Common myeloid progenitor, CD34-positive (primary cell): ENCODE measurements around the gene KLHL30. TPM values are rescaled to one million over a fixed set of nuclear protein-coding genes. Genes with fewer than 3 reads are reported as not detected.

Experiments used
- CTCF ChIA-PET: fragments of 350-600 bp; sonication (Branson Sonifier 250); formaldehyde crosslinking; loops from one replicate; lab custom pipeline; 2021; ENCODE audit warnings: antibody characterized with exemption; lab: Charles Lee
- POLR2A ChIA-PET: fragments of 350-600 bp; sonication (Branson Sonifier 250); formaldehyde crosslinking; loops from one replicate; lab custom pipeline; 2021; ENCODE audit warnings: antibody characterized with exemption; lab: Charles Lee
- DNase-seq, 3 donors: peaks; one replicate each; pipeline versions ENCODE4 v3.0.0 to v3.0.0-alpha.2; 2013
- H3K27ac ChIP-seq, 2 experiments: 1 replicate in 1 of 2; 2 replicates in 1 of 2; pipeline ENCODE4 v1.7.0; 2013; ENCODE audit warnings: inconsistent platforms in 2 of 2, low read length in 2 of 2, mild to moderate bottlenecking in 2 of 2, low read depth in 1 of 2, moderate library complexity in 1 of 2; ENCODE audit not compliant: severe bottlenecking in 2 of 2, insufficient read depth in 1 of 2, poor library complexity in 1 of 2
- H3K27me3 ChIP-seq, 5 experiments: replicated peaks in 2 of 5; 1 replicate in 3 of 5; 2 replicates in 2 of 5; pipeline versions ENCODE4 v1.6.1 to v1.7.0; 2013; ENCODE audit warnings: low read length in 4 of 5, mild to moderate bottlenecking in 2 of 5, moderate library complexity in 2 of 5, inconsistent platforms in 1 of 5; ENCODE audit not compliant: insufficient read depth in 5 of 5, control insufficient read depth in 4 of 5
- H3K36me3 ChIP-seq, 4 experiments: 1 replicate in 2 of 4; 2 replicates in 2 of 4; pipeline versions ENCODE4 v1.6.1 to v1.7.0; 2013; ENCODE audit warnings: low read length in 3 of 4, control low read depth in 1 of 4, mild to moderate bottlenecking in 1 of 4; ENCODE audit not compliant: control insufficient read depth in 4 of 4, insufficient read depth in 4 of 4
- H3K4me1 ChIP-seq, 4 experiments: 1 replicate in 3 of 4; 2 replicates in 1 of 4; pipeline versions ENCODE4 v1.6.1 to v1.7.1; 2013; ENCODE audit warnings: low read length in 3 of 4, mild to moderate bottlenecking in 3 of 4, control low read depth in 1 of 4, inconsistent platforms in 1 of 4, moderate library complexity in 1 of 4; ENCODE audit not compliant: control insufficient read depth in 4 of 4, insufficient read depth in 4 of 4; ENCODE audit errors: control extremely low read depth in 1 of 4
- H3K4me3 ChIP-seq, 7 experiments: 1 replicate in 4 of 7; 2 replicates in 3 of 7; pipeline versions ENCODE4 v1.5.1 to v1.7.0; 2013; ENCODE audit warnings: mild to moderate bottlenecking in 7 of 7, low read length in 6 of 7, moderate library complexity in 6 of 7, inconsistent platforms in 2 of 7, low read depth in 2 of 7, control low read depth in 1 of 7; ENCODE audit not compliant: insufficient read depth in 4 of 7, control insufficient read depth in 1 of 7; ENCODE audit errors: extremely low read depth in 1 of 7
- H3K9me3 ChIP-seq, 5 experiments: 1 replicate in 4 of 5; 2 replicates in 1 of 5; pipeline versions ENCODE4 v1.6.1 to v1.7.1; 2013; ENCODE audit warnings: low read length in 4 of 5, mild to moderate bottlenecking in 2 of 5, inconsistent platforms in 1 of 5, low read depth in 1 of 5, moderate library complexity in 1 of 5; ENCODE audit not compliant: control insufficient read depth in 4 of 5, insufficient read depth in 2 of 5; ENCODE audit errors: control extremely low read depth in 1 of 5
- WGBS: methylation state at CpG from one replicate; pipeline ENCODE4 v1.1.5; 2013; ENCODE audit not compliant: insufficient coverage; 5-methylcytosine and 5-hydroxymethylcytosine counted together
- polyA plus RNA-seq: library from polyadenylated mRNA; unstranded; fragments of 120-200 nt; gene quantifications from one replicate; pipeline ENCODE4 v1.2.1, GENCODE V29; 2013

KLHL30 gene, protein sequence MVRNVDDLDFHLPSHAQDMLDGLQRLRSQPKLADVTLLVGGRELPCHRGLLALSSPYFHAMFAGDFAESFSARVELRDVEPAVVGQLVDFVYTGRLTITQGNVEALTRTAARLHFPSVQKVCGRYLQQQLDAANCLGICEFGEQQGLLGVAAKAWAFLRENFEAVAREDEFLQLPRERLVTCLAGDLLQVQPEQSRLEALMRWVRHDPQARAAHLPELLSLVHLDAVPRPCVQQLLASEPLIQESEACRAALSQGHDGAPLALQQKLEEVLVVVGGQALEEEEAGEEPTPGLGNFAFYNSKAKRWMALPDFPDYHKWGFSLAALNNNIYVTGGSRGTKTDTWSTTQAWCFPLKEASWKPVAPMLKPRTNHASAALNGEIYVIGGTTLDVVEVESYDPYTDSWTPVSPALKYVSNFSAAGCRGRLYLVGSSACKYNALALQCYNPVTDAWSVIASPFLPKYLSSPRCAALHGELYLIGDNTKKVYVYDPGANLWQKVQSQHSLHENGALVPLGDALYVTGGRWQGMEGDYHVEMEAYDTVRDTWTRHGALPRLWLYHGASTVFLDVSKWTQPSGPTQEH
- not detected for polyA plus RNA-seq

DNA sequence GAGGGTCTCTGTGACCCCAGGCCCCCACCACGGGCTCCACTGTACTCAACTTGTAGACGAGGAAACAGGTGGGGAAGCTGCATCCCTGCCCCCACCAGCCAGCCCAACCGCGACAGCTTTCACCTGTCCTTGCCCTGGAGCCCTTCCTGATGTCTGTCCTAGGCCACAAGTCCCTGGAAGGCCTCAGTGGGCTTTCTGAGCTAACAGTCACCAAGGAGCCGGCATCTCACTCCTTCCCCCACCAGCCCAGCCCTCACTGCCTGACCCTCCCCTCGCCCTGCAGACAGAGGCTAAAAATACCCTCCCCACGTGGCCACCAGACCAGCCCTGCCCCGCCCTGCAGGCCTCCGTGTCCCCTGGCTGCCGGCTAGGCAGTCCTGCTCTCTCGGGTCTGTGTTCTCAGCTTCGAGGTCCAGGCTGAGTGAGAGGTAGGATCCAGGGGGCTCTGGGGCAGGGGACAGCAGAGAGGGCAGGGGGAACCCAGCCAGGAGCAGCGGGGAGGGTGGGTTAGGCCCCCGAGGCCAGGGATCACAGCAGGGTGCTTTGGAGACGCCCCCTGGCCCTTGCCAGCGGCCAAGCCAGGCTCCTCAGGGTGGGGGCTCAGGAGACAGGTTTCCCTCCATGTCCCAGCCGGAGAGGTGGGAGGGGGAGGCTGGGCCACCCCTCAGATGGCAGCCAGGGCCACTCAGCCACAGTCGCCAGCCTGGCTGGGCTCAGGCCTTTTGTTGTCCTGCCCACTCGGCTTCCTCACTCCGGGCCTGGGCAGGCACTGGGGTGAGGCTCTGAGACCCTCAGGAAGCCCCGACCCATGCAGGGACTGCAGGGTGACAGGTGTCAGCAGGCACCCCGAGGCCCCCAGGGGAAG, at the start of gene KLHL30:
Gene KLHL30 (plus strand): TSS at position 338 of the 865 bp plus-strand sequence. CDS start 2,087 bp downstream, outside the sequence.
- Histone ChIP-seq H3K9me3 (no peaks in the 10 kb centered on the region), H3K27ac (no peak within 1 kb of the TSS), H3K36me3 (no peaks in the 10 kb centered on the region), H3K4me3 (no peak within 1 kb of the TSS), H3K27me3 (no peaks in the 10 kb centered on the region), H3K4me1 (peaks cover 0 to 21% (median 17%) of the 10 kb centered on the region in 4 experiments)
- CTCF ChIA-PET, result interaction anchor here (0.9 to 2.1 kb wide), 5 partner anchors 10 to 54 kb away, joined by 3 to 7 read pairs (median 3); no protein-coding TSS in a partner anchor
- POLR2A ChIA-PET, result no interaction called here
- WGBS, result 85% methylated on average over 14 of the region's 22 CpGs
- no peak for DNase-seq

GRCh38 chr2:238090887-238091286, 47.6 kb upstream of the KLHL30 start:
- Histone ChIP-seq H3K36me3 (peaks cover 0 to 28% (median 9%) of the 10 kb centered on the region in 4 experiments), H3K27me3 (no peaks in the 10 kb centered on the region), H3K27ac (no peak overlapping the region), H3K4me3 (no peak overlapping the region), H3K9me3 (no peaks in the 10 kb centered on the region), H3K4me1 (peaks cover 0 to 6% (median 2%) of the 10 kb centered on the region in 4 experiments)
- CTCF ChIA-PET, result no interaction called here
- DNase-seq, result no peak
- POLR2A ChIA-PET, result no interaction called here
- 96% methylated on average over 4 of the region's 4 CpGs for WGBS

- ChIA-PET POLR2A (no interaction called here), CTCF (no interaction called here)
- H3K27ac ChIP-seq, result no peak overlapping the region
- no peaks in the 10 kb centered on the region for H3K27me3 ChIP-seq
- peaks cover 0 to 33% (median 9%) of the 10 kb centered on the region in 4 experiments for H3K36me3 ChIP-seq
- no peaks in the 10 kb centered on the region for H3K9me3 ChIP-seq
- DNase-seq, result no peak
- WGBS, result 97% methylated on average over 12 of the region's 16 CpGs
- peaks cover 0 to 6% (median 2%) of the 10 kb centered on the region in 4 experiments for H3K4me1 ChIP-seq
- H3K4me3 ChIP-seq, result no peak overlapping the region
These were observed 46.9 kb upstream of the KLHL30 start for GRCh38 chr2:238091436-238092060.

DNA sequence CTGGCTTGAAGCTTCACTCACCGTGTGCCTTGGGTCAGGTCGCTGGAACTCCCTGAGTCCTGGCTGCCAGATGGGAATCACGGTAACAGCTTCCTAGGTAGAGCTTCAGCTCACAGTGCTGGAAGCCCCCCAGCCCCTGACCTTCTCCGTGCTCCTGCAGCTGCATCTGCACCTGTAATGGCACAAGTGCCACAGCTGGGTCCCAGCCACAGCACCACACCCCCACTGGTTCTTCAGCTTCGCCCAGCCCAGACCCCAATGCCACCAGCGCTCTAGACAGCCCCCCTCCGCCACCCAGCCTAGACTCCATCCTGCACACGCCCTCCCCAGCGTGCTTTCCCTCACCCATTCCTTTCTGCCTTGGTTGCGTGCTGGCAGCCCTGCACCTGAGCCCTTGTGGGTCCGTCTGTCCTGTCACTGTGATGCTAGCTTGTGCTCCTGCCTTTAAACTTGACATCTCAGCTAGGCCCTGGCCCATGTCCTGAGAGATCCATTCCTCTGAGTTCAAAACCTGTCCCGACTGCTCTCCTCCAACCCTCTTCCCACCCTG, 45.9 kb upstream of the KLHL30 start:
- no peaks in the 10 kb centered on the region for H3K27me3 ChIP-seq
- POLR2A ChIA-PET, result no interaction called here
- CTCF ChIA-PET, result no interaction called here
- H3K36me3 ChIP-seq, result peaks cover 0 to 36% (median 10%) of the 10 kb centered on the region in 4 experiments
- no peak for DNase-seq
- no peak overlapping the region for H3K27ac ChIP-seq
- no peak overlapping the region for H3K4me3 ChIP-seq
- WGBS, result 99% methylated on average over 10 of the region's 12 CpGs
- H3K9me3 ChIP-seq, result no peaks in the 10 kb centered on the region
- no peaks in the 10 kb centered on the region for H3K4me1 ChIP-seq

GRCh38 chr2:238093181-238094140, 45.0 kb upstream of the KLHL30 start:
- Histone ChIP-seq H3K36me3 (peaks cover 0 to 36% (median 10%) of the 10 kb centered on the region in 4 experiments), H3K27me3 (no peaks in the 10 kb centered on the region), H3K9me3 (no peaks in the 10 kb centered on the region), H3K4me1 (no peaks in the 10 kb centered on the region), H3K4me3 (no peak overlapping the region), H3K27ac (no peak overlapping the region)
- CTCF ChIA-PET, result no interaction called here
- no peak for DNase-seq
- POLR2A ChIA-PET, result no interaction called here
- 96% methylated on average over 18 of the region's 26 CpGs for WGBS
